Keratinocyte (primary cell): ENCODE measurements around the gene ISOC2. TPM values are rescaled to one million over a fixed set of nuclear protein-coding genes. Genes with fewer than 3 reads are reported as not detected.

Experiments
- DNase-seq: peaks from one replicate; pipeline ENCODE4 v3.0.0-alpha.2; 2011; ENCODE audit warnings: low read depth, missing footprints, low spot score
- FAIRE-seq: peaks from 2 replicates; lab custom pipeline; 2011; peaks lifted over from hg19 to GRCh38; lab: Jason Lieb, UNC
- H2AFZ ChIP-seq: 2 replicates; pipeline ENCODE4 v1.6.0; 2012; ENCODE audit warnings: low read length, control low read depth, inconsistent platforms; ENCODE audit not compliant: control insufficient read depth
- H3K27ac ChIP-seq: 2 replicates; pipeline ENCODE4 v1.5.1; 2011; ENCODE audit warnings: low read length; ENCODE audit not compliant: control insufficient read depth, insufficient read depth
- H3K27me3 ChIP-seq: 3 replicates; pipeline ENCODE4 v1.6.0; 2011; ENCODE audit warnings: low read length; ENCODE audit not compliant: control insufficient read depth, insufficient read depth; ENCODE audit errors: extremely low read depth
- H3K36me3 ChIP-seq, 2 experiments: 2 replicates in 1 of 2; 3 replicates in 1 of 2; pipeline ENCODE4 v1.5.1; 2011; ENCODE audit warnings: low read length in 2 of 2, mild to moderate bottlenecking in 1 of 2; ENCODE audit not compliant: control insufficient read depth in 2 of 2, insufficient read depth in 2 of 2; ENCODE audit errors: extremely low read depth in 1 of 2
- H3K4me1 ChIP-seq: 3 replicates; pipeline ENCODE4 v1.5.1; 2011; ENCODE audit warnings: low read length; ENCODE audit not compliant: control insufficient read depth, insufficient read depth; ENCODE audit errors: extremely low read depth
- H3K4me2 ChIP-seq: 3 replicates; pipeline ENCODE4 v1.6.0; 2011; ENCODE audit warnings: low read depth, low read length; ENCODE audit not compliant: control insufficient read depth, insufficient read depth; ENCODE audit errors: extremely low read depth
- H3K4me3 ChIP-seq, 3 experiments: fragments of 200-600 bp in 1 of 3; sonication (generic) in 1 of 3; 2 replicates in 2 of 3; 3 replicates in 1 of 3; pipeline ENCODE4 v1.5.1; 2011 to 2016; ENCODE audit warnings: low read length in 3 of 3, mild to moderate bottlenecking in 3 of 3, control low read depth in 2 of 3, inconsistent platforms in 1 of 3, low read depth in 1 of 3, mixed read lengths in 1 of 3, mixed run types in 1 of 3, moderate library complexity in 1 of 3; ENCODE audit not compliant: control insufficient read depth in 2 of 3, insufficient read depth in 2 of 3; ENCODE audit errors: extremely low read depth in 1 of 3
- H3K79me2 ChIP-seq: 2 replicates; pipeline ENCODE4 v1.6.0; 2012; ENCODE audit warnings: low read length; ENCODE audit not compliant: control insufficient read depth, insufficient read depth
- H3K9ac ChIP-seq: 3 replicates; pipeline ENCODE4 v1.6.0; 2011; ENCODE audit warnings: low read length; ENCODE audit not compliant: control insufficient read depth, insufficient read depth; ENCODE audit errors: extremely low read depth
- H3K9me1 ChIP-seq: 3 replicates; pipeline ENCODE4 v1.6.0; 2011; ENCODE audit warnings: low read length; ENCODE audit not compliant: control insufficient read depth, insufficient read depth; ENCODE audit errors: extremely low read depth
- H3K9me3 ChIP-seq: 2 replicates; pipeline ENCODE4 v1.5.1; 2012; ENCODE audit warnings: low read depth, low read length; ENCODE audit not compliant: control insufficient read depth
- H4K20me1 ChIP-seq: 3 replicates; pipeline ENCODE4 v1.6.0; 2011; ENCODE audit warnings: low read length; ENCODE audit not compliant: control insufficient read depth, insufficient read depth; ENCODE audit errors: extremely low read depth
- CTCF ChIP-seq, 3 experiments: IDR thresholded peaks in 1 of 3; conservative IDR thresholded peaks in 1 of 3; optimal IDR thresholded peaks in 1 of 3; 2 replicates in 2 of 3; 3 replicates in 1 of 3; pipeline versions ENCODE3 to v1.5.1; 2011; ENCODE audit warnings: low read length in 3 of 3, mild to moderate bottlenecking in 3 of 3, moderate library complexity in 2 of 3, control low read depth in 1 of 3, inconsistent platforms in 1 of 3; ENCODE audit not compliant: insufficient read depth in 2 of 3; ENCODE audit errors: extremely low read depth in 1 of 3
- EZH2 ChIP-seq: IDR thresholded peaks from one replicate; pipeline ENCODE4 v1.6.1; 2012; ENCODE audit warnings: inconsistent platforms, mild to moderate bottlenecking, low read length, moderate library complexity
- dilution Hi-C: fragments of 300-500 bp; cut with MboI; formaldehyde crosslinking; loops from one replicate; pipeline ENCODE4 v1.7.0; 2020; ENCODE audit warnings: low sequenced_read_pairs; ENCODE audit not compliant: extremely low pct_ligation_motif_present
- polyA plus RNA-seq, 5 experiments: library from polyadenylated mRNA; depleted of rRNA in 3 of 5; stranded (reverse) in 3 of 5; stranded (forward) in 1 of 5; unstranded in 1 of 5; fragments of >200 nt; gene quantifications; 1 replicate in 1 of 5; 2 replicates in 3 of 5; 3 replicates in 1 of 5; pipeline versions ENCODE4 v1.2.1 to v1.2.3, GENCODE V29; 2011 to 2012; ENCODE audit warnings: missing spikeins in 2 of 5, low read depth in 1 of 5, low replicate concordance in 1 of 5

Gene ISOC2
- polyA plus RNA-seq, 1 donor (not counting 4 experiments of a cell fraction or from before 2014, with no cell fraction given) = 24.5 TPM

DNA sequence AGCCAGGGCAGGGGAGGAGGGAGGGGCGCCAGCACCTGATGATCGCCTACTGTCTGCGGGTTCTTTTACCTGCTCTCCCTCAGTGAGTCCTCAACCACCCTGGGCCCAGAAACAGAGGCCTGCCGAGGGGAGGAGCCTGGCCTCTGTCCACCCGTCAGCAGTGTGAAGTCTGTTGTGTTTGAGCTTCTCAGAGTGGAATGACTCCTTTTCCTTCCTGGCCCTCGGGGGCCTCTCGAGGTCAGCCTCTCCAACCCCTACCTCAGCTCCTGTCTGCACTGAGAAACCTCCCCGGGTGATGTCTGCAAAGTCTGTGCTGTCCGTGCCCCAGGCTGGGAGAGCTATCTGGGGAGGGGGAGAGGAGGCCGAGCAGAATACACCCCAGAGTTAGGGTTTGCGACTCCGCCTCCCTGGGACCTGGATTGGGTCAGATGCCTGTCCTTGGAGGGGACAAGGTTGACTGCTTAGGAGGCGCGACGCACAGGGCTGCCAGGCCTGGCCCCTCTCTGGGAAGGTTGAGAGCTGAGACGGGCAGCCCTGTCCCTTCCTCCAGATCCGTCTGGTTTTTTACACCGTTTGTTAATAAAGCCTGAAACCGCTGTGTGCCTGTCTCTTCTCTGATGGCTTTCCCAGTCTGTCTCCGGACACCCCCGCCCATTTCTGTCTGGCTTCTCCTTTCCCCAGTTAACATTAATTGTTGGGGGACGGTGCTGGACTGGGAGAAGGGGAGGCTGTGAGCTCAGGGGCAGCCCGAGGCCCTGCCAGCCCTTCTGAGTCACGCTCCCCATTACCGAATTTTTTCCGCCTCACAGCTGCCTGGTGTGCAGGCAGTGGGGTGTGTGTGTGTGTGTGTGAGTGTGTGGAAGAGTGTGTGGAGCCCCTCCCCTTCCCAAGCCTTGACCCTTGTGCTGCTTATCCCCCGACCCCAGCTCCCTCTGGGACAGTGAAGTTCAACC, 25.8 kb upstream of the ISOC2 start:
- no peak for TF ChIP-seq CTCF (optimal IDR thresholded peaks at IDR 0.05 in 1 of 3, IDR thresholded peaks at IDR 0.05 in 1 of 3, conservative IDR thresholded peaks at IDR 0.05 in 1 of 3; ENCODE audit: extremely low read depth in 1 of 3, insufficient read depth in 2 of 3, low read length in 3 of 3)
- TF ChIP-seq EZH2 = no peak
- no peak overlapping the region for H2AFZ ChIP-seq
- FAIRE-seq (peak; percentile 79), DNase-seq (peak; percentile 23)
- peaks cover 0 to 5% of the 10 kb centered on the region in 2 experiments for H3K36me3 ChIP-seq
- H3K27ac ChIP-seq = peak overlapping the region; percentile 77
- H3K4me3 ChIP-seq = peak overlapping the region in 2 of 3 experiments; percentile 42 to 46
- peak overlapping the region; percentile 63 for H3K9ac ChIP-seq
- H3K4me1 ChIP-seq = peaks cover 32% of the 10 kb centered on the region
- H3K27me3 ChIP-seq = peaks cover 18% of the 10 kb centered on the region
- no peaks in the 10 kb centered on the region for H3K9me3 ChIP-seq
- H4K20me1 ChIP-seq = no peaks in the 10 kb centered on the region
- peaks cover 3% of the 10 kb centered on the region for H3K9me1 ChIP-seq
- dilution Hi-C loops = no loop called here
- H3K4me2 ChIP-seq = peak overlapping the region; percentile 52
- no peaks in the 10 kb centered on the region for H3K79me2 ChIP-seq

DNA sequence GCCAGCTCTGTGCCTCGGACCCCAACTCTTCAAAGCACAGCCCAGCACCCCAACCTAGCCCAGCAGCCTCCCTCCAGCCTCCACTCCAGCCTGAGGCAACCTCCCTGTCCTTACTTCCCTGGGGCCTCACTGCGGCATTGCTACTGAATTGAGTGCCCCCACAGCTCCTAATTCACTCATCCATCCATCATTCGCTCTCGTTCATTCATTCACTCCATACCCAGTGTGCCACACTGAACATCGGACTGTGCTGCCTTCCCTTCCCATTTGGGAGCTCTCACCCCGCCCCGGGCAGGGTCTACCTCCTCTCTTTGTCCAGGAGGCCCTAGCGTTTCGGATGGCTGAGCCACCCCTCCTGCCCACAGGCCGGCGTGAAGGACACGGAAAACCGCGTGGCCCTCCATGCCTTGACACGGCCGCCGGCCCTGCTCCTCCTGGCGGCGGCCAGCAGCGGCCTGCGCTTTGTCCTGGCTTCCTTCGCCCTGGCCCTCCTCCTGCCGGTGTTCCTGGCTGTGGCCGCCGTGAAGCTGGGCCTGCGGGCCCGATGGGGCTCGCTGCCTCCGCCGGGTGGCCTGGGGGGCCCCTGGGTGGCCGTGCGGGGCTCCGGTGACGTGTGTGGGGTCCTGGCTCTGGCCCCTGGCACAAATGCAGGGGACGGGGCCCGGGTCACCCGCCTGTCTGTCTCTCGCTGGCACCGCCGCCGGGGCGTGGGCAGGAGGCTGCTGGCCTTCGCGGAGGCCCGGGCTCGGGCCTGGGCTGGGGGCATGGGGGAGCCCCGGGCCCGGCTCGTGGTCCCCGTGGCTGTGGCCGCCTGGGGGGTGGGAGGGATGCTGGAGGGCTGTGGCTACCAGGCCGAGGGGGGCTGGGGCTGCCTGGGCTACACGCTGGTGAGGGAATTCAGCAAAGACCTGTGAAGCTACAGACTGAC, 24.9 kb upstream of the ISOC2 start:
- peak overlapping the region; percentile 85 for H3K4me2 ChIP-seq
- H3K9ac ChIP-seq = peak overlapping the region; percentile 63
- H3K79me2 ChIP-seq = no peaks in the 10 kb centered on the region
- H3K9me1 ChIP-seq = peaks cover 3% of the 10 kb centered on the region
- TF ChIP-seq CTCF (optimal IDR thresholded peaks at IDR 0.05 in 1 of 3, IDR thresholded peaks at IDR 0.05 in 1 of 3, conservative IDR thresholded peaks at IDR 0.05 in 1 of 3; ENCODE audit: extremely low read depth in 1 of 3, insufficient read depth in 2 of 3, low read length in 3 of 3) (no peak), EZH2 (no peak)
- no peaks in the 10 kb centered on the region for H3K9me3 ChIP-seq
- peaks cover 0 to 5% of the 10 kb centered on the region in 2 experiments for H3K36me3 ChIP-seq
- DNase-seq = no peak
- dilution Hi-C loops = no loop called here
- no peak for FAIRE-seq
- H2AFZ ChIP-seq = no peak overlapping the region
- no peak overlapping the region for H3K27ac ChIP-seq
- peaks cover 27% of the 10 kb centered on the region for H3K4me1 ChIP-seq
- no peaks in the 10 kb centered on the region for H4K20me1 ChIP-seq
- H3K4me3 ChIP-seq = no peak overlapping the region
- H3K27me3 ChIP-seq = peaks cover 8% of the 10 kb centered on the region
